Liver (tissue), 9 donors: ENCODE data around the gene TMEM40. TPM values are rescaled to one million over a fixed set of nuclear protein-coding genes. Genes with fewer than 3 reads are reported as not detected.
A peak's percentile ranks its signal among the peaks of the same experiment; 100 is the strongest.

Source experiments
- DNase-seq: peaks from one replicate; pipeline ENCODE4 v3.0.0-alpha.2; 2017; ENCODE audit warnings: low spot score
- H3K27ac ChIP-seq, 2 donors: one replicate each; pipeline ENCODE4 v1.7.0; 2013; ENCODE audit warnings: inconsistent platforms in 2 of 2, low read length in 2 of 2, control low read depth in 1 of 2, low read depth in 1 of 2, mild to moderate bottlenecking in 1 of 2
- H3K27me3 ChIP-seq, 4 donors: one replicate each; pipeline versions ENCODE4 v1.6.1 to v1.7.0; 2013; ENCODE audit warnings: low read length in 3 of 4, inconsistent platforms in 1 of 4, mild to moderate bottlenecking in 1 of 4, moderate library complexity in 1 of 4; ENCODE audit not compliant: control insufficient read depth in 4 of 4, insufficient read depth in 4 of 4
- H3K36me3 ChIP-seq, 4 donors: one replicate each; pipeline versions ENCODE4 v1.6.1 to v1.7.0; 2013; ENCODE audit warnings: low read length in 3 of 4, mild to moderate bottlenecking in 3 of 4, low read depth in 1 of 4, moderate library complexity in 1 of 4; ENCODE audit not compliant: control insufficient read depth in 4 of 4, insufficient read depth in 3 of 4
- H3K4me1 ChIP-seq, 4 donors: one replicate each; pipeline versions ENCODE4 v1.6.1 to v1.7.0; 2013; ENCODE audit warnings: low read length in 3 of 4, mild to moderate bottlenecking in 3 of 4, moderate library complexity in 1 of 4; ENCODE audit not compliant: control insufficient read depth in 4 of 4, insufficient read depth in 4 of 4
- H3K4me3 ChIP-seq, 3 donors: one replicate each; pipeline versions ENCODE4 v1.6.1 to v1.7.0; 2013; ENCODE audit warnings: low read length in 3 of 3, control low read depth in 1 of 3, low read depth in 1 of 3, mild to moderate bottlenecking in 1 of 3
- H3K9ac ChIP-seq, 2 donors: one replicate each; pipeline ENCODE4 v1.7.0; 2013; ENCODE audit warnings: low read length in 2 of 2, mild to moderate bottlenecking in 2 of 2, moderate library complexity in 2 of 2, control low read depth in 1 of 2, low read depth in 1 of 2
- H3K9me3 ChIP-seq, 4 donors: one replicate each; pipeline versions ENCODE4 v1.6.1 to v1.7.0; 2013; ENCODE audit warnings: low read length in 3 of 4; ENCODE audit not compliant: control insufficient read depth in 4 of 4
- EGR1 ChIP-seq, 2 donors: IDR thresholded peaks; 2 replicates each; pipeline ENCODE4 v1.6.1; 2016 to 2018; ENCODE audit warnings: antibody characterized with exemption in 2 of 2, low read depth in 2 of 2
- FOXA1 ChIP-seq: IDR thresholded peaks from 2 replicates; pipeline ENCODE4 v1.6.1; 2016; ENCODE audit warnings: antibody characterized with exemption
- FOXA2 ChIP-seq: IDR thresholded peaks from 2 replicates; pipeline ENCODE4 v1.6.1; 2016; ENCODE audit warnings: antibody characterized with exemption
- GABPA ChIP-seq, 2 donors: IDR thresholded peaks in 1 of 2; conservative IDR thresholded peaks in 1 of 2; 2 replicates each; pipeline ENCODE4 v1.6.1; 2016; ENCODE audit warnings: antibody characterized with exemption in 2 of 2, mild to moderate bottlenecking in 1 of 2, moderate library complexity in 1 of 2
- HNF4A ChIP-seq, 2 donors: conservative IDR thresholded peaks; 2 replicates each; pipeline ENCODE4 v1.6.1; 2016; ENCODE audit warnings: antibody characterized with exemption in 2 of 2, mild to moderate bottlenecking in 2 of 2
- HNF4G ChIP-seq: IDR thresholded peaks from 2 replicates; pipeline ENCODE4 v1.6.1; 2016; ENCODE audit warnings: antibody characterized with exemption
- JUND ChIP-seq, 2 donors: IDR thresholded peaks; 2 replicates each; pipeline ENCODE4 v1.6.1; 2016; ENCODE audit warnings: antibody characterized with exemption in 2 of 2
- MAX ChIP-seq: IDR thresholded peaks from 2 replicates; pipeline ENCODE4 v1.6.1; 2016; ENCODE audit warnings: antibody characterized with exemption
- NR2F2 ChIP-seq: IDR thresholded peaks from 2 replicates; pipeline ENCODE4 v1.6.1; 2016; ENCODE audit warnings: antibody characterized with exemption
- RAD21 ChIP-seq, 2 donors: IDR thresholded peaks; 2 replicates each; pipeline ENCODE4 v1.6.1; 2016; ENCODE audit warnings: antibody characterized with exemption in 2 of 2, mild to moderate bottlenecking in 2 of 2
- REST ChIP-seq: IDR thresholded peaks from 2 replicates; pipeline ENCODE4 v1.6.1; 2016; ENCODE audit warnings: antibody characterized with exemption, mild to moderate bottlenecking
- RXRA ChIP-seq, 2 donors: IDR thresholded peaks; 2 replicates each; pipeline ENCODE4 v1.6.1; 2017 to 2018; ENCODE audit warnings: antibody characterized with exemption in 2 of 2, mild to moderate bottlenecking in 1 of 2
- SP1 ChIP-seq: IDR thresholded peaks from 2 replicates; pipeline ENCODE4 v1.6.1; 2018; ENCODE audit warnings: antibody characterized with exemption, mild to moderate bottlenecking
- TAF1 ChIP-seq: conservative IDR thresholded peaks from 2 replicates; pipeline ENCODE4 v1.6.1; 2016; ENCODE audit warnings: antibody characterized with exemption, mild to moderate bottlenecking
- YY1 ChIP-seq: IDR thresholded peaks from 2 replicates; pipeline ENCODE4 v1.6.1; 2016; ENCODE audit warnings: antibody characterized with exemption, mild to moderate bottlenecking
- WGBS: extraction: QIAGEN DNeasy Blood & Tissue Kit; methylation state at CpG from one replicate; pipeline ENCODE4 v1.1.7; 2013; 5-methylcytosine and 5-hydroxymethylcytosine counted together
- polyA plus RNA-seq, 2 donors: library from polyadenylated mRNA; stranded (reverse) in 1 of 2; unstranded in 1 of 2; fragments of 200-250 nt in 1 of 2; fragments of >200 nt in 1 of 2; fragmentation: Nextera tagmentation in 1 of 2; extraction: Ambion mirVana in 1 of 2; gene quantifications; one replicate each; pipeline versions ENCODE4 v1.2.1 to v1.2.3, GENCODE V29; 2013 to 2015
- total RNA-seq, 2 donors: library from RNA; depleted of rRNA; stranded (reverse); fragments of >200 nt; gene quantifications; one replicate each; pipeline ENCODE4 v1.2.3, GENCODE V29; 2014
- TF ChIP-seq, protein P1 (sequence below): fragments of 150-350 bp; IDR thresholded peaks from 2 replicates; pipeline ENCODE4 v1.5.1; 2017; ENCODE audit warnings: improper control_type of control experiment, low read depth, low read length; ENCODE audit not compliant: missing input control
- TF ChIP-seq, protein P2 (sequence below): IDR thresholded peaks from 2 replicates; pipeline ENCODE4 v1.6.1; 2016; ENCODE audit warnings: antibody characterized with exemption
- TF ChIP-seq, protein P3 (sequence below): IDR thresholded peaks from 2 replicates; pipeline ENCODE4 v1.6.1; 2016; ENCODE audit warnings: antibody characterized with exemption
- donor health status: healthy.
- donor health status: healthy.
- donor health status: healthy.
- donor health status: healthy.
- donor health status: healthy.

The TMEM40 gene
- total and polyA plus RNA-seq, 4 donors: 0.57 to 0.79 TPM; not detected in 2

DNA sequence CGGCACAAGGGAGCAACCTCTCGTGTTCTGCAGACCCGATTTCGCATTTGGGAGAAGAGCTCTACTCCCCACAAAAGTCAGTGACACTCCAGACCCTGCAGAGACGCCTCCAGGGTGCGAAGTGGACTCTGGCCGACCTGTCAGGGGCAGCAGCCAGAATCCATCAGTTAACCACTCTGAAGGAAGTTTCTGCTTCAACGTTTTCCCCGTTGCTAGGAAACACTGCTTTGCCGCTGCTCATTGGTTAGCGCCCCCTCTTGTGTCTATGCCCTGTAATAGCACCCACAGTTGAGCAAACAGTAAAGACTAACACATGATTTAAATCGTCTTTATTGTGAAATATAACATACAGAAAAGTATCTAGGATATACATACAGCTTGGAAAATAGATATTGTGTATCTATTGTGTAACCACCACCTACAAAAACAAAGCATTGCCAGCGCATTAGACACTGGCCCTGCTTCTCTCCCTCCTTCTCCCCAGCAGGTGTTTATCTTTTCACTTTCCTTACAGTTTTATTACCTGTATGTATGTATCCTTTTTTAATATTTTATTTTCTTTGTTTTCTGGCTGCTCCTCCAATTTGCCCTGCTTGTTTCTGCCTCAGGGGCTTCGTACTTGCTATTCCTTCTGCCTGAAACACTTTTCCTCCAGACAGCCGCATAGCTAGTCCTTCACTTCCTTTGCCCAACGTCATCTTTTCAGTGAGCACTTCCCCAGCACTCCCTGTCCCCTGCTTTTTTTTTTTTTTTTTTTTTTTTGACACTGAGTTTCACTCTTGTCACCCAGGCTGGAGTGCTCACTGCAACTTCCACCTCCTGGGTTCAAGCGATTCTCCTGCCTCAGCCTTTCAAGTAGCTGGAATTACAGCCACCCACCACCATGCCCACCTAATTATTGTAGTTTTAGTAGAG is 38.8 kb downstream of the TMEM40 start:
- TF ChIP-seq MAX (no peak), FOXA2 (no peak), YY1 (no peak), HNF4A (conservative IDR thresholded peaks at IDR 0.05) (peak; percentile 69 to 79), RXRA (IDR thresholded peaks at IDR 0.05) (peak; percentile 39 to 65), TAF1 (no peak), GABPA (IDR thresholded peaks at IDR 0.05 in 1 of 2, conservative IDR thresholded peaks at IDR 0.05 in 1 of 2) (no peak), HNF4G (peak; percentile 61), FOXA1 (no peak), SP1 (peak; percentile 43), JUND (IDR thresholded peaks at IDR 0.05) (no peak), EGR1 (IDR thresholded peaks at IDR 0.05; ENCODE audit: low read depth in 2 of 2) (no peak), NR2F2 (no peak), REST (no peak), RAD21 (IDR thresholded peaks at IDR 0.05) (peak; percentile 92 to 93)
- TF ChIP-seq, protein P1, sequence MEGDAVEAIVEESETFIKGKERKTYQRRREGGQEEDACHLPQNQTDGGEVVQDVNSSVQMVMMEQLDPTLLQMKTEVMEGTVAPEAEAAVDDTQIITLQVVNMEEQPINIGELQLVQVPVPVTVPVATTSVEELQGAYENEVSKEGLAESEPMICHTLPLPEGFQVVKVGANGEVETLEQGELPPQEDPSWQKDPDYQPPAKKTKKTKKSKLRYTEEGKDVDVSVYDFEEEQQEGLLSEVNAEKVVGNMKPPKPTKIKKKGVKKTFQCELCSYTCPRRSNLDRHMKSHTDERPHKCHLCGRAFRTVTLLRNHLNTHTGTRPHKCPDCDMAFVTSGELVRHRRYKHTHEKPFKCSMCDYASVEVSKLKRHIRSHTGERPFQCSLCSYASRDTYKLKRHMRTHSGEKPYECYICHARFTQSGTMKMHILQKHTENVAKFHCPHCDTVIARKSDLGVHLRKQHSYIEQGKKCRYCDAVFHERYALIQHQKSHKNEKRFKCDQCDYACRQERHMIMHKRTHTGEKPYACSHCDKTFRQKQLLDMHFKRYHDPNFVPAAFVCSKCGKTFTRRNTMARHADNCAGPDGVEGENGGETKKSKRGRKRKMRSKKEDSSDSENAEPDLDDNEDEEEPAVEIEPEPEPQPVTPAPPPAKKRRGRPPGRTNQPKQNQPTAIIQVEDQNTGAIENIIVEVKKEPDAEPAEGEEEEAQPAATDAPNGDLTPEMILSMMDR: peak; percentile 97
- TF ChIP-seq, protein P2, sequence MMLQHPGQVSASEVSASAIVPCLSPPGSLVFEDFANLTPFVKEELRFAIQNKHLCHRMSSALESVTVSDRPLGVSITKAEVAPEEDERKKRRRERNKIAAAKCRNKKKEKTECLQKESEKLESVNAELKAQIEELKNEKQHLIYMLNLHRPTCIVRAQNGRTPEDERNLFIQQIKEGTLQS: no peak
- TF ChIP-seq, protein P3, sequence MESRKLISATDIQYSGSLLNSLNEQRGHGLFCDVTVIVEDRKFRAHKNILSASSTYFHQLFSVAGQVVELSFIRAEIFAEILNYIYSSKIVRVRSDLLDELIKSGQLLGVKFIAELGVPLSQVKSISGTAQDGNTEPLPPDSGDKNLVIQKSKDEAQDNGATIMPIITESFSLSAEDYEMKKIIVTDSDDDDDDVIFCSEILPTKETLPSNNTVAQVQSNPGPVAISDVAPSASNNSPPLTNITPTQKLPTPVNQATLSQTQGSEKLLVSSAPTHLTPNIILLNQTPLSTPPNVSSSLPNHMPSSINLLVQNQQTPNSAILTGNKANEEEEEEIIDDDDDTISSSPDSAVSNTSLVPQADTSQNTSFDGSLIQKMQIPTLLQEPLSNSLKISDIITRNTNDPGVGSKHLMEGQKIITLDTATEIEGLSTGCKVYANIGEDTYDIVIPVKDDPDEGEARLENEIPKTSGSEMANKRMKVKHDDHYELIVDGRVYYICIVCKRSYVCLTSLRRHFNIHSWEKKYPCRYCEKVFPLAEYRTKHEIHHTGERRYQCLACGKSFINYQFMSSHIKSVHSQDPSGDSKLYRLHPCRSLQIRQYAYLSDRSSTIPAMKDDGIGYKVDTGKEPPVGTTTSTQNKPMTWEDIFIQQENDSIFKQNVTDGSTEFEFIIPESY: no peak

More for the DNA sequence above, 38.8 kb downstream of the TMEM40 start:
- no peaks in the 10 kb centered on the region for H3K36me3 ChIP-seq
- H3K4me1 ChIP-seq: peaks cover 1 to 10% (median 4%) of the 10 kb centered on the region in 4 donors
- H3K27me3 ChIP-seq: no peaks in the 10 kb centered on the region
- DNase-seq: peak; percentile 66
- no peak overlapping the region for H3K27ac ChIP-seq
- no peaks in the 10 kb centered on the region for H3K9me3 ChIP-seq
- no peak overlapping the region for H3K9ac ChIP-seq
- no peak overlapping the region for H3K4me3 ChIP-seq
- 20% methylated on average over 17 of the region's 17 CpGs for WGBS
